Measurements from ENCODE around the gene TSPAN18.

Gene TSPAN18

DNA sequence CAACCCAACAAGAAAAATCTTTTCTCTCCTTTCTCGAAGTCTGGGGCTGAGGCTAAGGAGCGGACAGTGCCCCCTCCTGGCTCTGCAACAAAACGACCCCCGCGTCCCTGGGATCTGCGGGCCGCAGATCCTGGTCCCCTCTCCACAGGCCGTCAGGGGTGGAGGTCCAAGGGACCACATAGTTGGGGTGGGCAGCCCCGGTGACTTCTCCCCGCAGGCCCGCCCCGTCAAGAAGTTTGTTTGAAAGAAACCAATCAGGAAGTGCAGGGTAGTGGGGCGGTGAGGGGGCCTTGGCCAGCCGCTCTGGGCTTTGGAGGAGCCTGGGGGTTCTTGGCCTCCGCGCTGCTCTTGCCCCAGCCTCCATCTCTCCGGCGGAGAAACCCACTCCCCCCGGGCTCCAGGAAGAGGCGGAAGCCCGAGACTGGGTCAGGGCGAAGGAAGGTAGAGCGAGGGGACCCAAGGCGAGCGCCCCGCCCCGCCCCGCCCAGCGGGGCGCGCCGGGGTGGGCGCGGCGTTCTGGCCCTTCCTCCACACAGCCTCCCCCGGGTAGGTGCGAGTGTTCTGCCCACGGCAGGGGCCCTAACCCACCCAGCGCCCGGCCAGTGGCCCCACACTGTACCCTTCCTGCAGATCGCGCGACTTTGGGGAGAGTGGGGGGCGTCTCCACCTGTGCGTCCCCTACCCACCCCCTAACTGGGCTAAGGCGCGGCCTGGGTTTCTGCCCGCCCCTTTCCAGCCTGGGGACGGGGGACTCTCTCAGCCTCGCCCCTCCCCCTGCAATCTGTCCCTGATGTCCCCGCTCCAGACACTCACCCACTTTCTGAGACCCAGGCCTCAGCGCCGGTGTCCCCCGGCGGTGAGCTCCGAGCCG lies 222.6 kb downstream of the TSPAN18 start:
- DNase-seq, result no peak

- DNase-seq, result no peak
Observed at GRCh38 chr11:44950031-44950624, 223.4 kb downstream of the TSPAN18 start.

GRCh38 chr11:44950625-44951476 lies 224.1 kb downstream of the TSPAN18 start, which contains the start of gene TP53I11:
TSS of gene TP53I11 (minus strand) at chr11:44950883. CDS start at chr11:44938335, 12,548 bp downstream.
- no peak for DNase-seq

DNA sequence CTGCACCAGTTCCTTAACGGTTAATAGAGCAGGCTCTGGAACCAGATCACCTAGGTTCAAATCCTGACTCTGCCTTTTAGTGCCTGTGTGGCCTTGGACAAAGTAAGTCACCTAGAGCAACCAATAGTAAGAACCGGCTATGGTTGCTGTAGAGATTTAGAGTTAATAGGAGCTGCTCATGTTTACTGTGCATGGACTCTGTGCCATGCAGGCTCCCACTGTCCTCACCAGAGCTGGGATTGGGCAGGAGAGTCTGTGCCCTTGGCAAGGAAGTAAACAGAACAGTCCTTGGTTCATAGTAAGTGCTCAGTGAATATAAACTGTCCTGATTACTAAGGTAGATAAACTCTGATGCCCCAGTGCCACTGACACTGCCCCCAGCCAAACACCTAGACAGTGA lies 225.3 kb downstream of the TSPAN18 start:
- DNase-seq, result no peak

GRCh38 chr11:44952500-44953260 lies 225.9 kb downstream of the TSPAN18 start:
- DNase-seq, result no peak

GRCh38 chr11:44954051-44954906 lies 227.5 kb downstream of the TSPAN18 start:
- DNase-seq, result no peak

DNA sequence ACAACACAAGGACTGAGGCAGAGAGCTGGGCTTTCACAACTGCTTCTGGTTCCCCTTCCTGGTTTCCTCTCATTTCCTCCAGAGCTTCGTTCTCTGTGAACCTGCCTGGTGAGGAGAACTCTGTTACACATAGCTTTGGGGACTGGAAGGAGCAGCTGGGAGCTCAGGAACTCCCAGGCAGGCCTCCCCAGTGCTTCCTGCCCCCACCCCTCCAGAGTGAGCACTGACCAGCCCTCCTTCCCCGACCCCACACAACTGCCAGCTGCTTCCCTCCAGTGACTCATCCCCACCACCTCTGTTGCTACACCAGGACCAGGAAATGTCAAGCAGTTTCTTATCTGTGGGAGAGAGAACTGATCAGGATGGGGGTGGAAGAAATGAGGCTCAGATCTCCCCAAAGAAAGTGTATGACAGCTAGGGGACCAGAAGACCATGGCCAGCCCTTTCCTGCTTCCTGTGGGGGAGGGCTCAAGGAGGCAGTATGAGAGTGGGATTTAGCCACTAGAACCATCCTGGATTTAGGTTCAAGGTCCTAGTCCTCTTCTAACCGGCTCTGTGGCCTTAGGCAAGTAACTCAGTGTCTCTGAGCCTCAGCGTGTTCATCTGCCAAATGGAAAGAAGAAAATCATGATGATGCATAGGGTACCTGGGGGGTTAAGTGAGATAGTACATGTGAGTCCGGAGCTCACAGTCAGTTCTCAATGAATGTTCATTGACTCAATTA lies 228.4 kb downstream of the TSPAN18 start:
- DNase-seq, result peak; percentile 65

GRCh38 chr11:44957040-44957515 lies 230.3 kb downstream of the TSPAN18 start:
- no peak for DNase-seq

DNA sequence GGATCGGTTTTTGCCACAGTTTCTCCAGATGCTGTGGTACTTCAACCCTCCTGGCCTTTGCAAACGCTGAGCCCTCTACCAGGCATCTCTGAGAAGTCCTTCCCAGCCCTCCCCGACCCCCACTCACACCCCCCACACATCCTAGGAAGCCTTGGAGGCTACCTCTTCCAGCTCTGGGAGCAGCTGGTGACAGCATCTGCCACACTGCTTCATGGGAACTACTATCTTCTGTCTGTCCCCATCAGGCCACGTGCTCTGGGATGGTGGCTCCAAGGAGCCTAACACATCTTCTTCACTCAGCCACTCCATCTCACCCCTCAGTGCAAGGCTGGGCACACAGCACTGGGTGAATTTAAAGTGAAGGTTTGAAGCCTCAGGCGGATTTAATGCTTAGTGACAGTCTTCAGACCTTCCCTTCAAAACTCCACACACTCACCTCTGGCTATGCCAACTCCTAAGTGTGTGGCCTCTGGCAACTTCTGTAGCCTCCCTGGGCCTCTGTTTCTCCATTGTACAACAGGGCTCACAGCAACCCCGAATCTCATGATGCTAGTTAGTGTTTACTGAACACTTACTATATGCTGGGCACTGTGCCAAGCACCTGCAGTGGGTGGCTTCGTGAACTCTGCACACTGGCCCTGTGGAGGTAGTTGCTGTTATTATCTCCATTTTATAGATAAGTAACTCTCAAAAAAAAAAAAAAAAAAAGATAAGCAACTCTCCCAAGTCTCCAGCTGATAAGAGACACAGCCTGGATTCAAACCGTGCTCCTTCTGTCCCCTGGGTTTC lies 231.2 kb downstream of the TSPAN18 start:
- DNase-seq, result no peak

- no peak for DNase-seq
Observed at GRCh38 chr11:44959064-44959463, 232.3 kb downstream of the TSPAN18 start.

DNA sequence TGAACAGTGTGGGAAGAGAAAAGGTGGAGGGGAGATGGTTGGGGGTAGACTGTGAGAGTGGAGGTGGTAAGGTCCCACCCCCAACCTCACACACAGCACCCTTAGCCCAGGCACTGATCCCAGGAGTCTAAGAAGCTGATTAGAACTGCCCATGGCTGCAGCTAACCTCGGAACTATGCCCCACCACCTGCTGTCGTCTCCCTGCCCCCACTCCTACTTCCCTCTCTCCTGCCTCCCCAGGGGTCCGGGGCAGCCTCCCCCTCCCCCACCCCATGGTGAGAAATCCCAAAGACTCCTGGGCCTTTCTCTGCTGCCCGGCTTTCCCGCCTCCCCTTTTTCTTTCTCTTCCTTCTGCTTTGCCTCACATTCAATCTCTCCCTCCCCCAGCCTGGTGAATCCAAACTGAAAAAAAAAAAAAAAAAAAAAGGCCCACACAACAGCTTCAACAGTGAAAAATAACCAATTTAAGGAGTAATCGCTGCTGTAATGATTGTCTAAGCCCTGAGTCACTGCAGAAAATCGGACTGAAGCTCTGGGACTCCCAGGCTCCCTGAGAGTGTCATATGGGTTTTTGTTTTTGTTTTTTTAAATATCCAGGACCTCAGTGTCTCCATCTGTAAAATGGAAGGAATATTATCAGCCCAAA lies 233.6 kb downstream of the TSPAN18 start:
- no peak for DNase-seq

DNA sequence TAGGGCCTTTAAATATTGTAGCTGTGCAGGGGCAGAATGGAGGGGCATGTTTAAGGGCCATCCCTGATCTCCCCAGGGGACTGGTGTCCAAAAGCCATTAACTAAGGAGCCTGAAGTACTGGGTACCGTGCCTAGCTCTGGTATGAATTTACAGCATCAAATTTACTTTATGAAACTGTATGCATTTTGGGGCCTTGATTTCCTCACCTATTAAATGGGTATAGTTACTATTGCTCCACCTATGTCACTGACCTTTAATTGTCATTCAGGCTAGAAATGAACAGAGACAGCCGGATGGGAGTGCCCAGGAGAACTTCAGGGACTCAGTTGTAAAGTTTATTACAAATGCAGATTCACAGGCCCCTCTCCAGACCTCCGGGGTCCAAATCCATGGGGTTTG lies 235.7 kb downstream of the TSPAN18 start:
- DNase-seq, result no peak

- DNase-seq, result no peak
Observed at GRCh38 chr11:44963136-44963535, 236.4 kb downstream of the TSPAN18 start.

GRCh38 chr11:44963948-44964347 lies 237.2 kb downstream of the TSPAN18 start:
- DNase-seq, result no peak

DNA sequence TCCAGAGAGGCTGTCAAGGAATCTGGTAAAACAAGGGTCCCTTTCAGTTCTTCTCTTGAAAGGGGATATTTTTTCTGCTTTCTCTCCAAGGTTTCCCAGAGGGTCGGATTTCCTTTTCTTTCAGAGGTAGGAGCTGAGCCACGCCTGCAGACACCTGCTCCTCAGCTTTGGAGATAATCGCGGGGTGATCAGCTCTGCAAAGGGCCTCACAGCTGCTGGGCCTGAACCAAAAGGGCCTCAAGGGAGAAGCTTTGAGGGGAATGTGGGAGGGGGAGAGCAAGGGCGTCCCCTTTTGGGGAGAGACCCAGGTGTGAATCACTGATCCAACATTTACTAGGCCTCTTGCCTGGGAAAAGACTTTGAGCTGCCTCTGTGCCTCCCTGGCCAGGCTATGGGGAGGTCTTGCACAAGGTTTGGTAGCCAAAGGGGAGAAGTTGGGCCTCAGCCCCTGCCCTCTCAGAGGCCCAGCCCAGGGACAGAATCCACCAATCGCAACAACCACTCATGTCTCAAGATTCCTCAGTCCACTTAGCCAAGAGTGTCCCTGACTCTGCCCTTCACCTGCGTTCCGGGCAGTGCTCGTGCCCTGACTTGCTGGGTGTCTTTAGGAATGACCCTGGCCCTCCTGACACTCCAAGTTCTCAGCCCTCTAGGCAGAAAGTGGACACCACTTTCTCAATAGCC lies 237.9 kb downstream of the TSPAN18 start:
- no peak for DNase-seq

GRCh38 chr11:44966694-44967093 lies 239.9 kb downstream of the TSPAN18 start:
- no peak for DNase-seq

DNA sequence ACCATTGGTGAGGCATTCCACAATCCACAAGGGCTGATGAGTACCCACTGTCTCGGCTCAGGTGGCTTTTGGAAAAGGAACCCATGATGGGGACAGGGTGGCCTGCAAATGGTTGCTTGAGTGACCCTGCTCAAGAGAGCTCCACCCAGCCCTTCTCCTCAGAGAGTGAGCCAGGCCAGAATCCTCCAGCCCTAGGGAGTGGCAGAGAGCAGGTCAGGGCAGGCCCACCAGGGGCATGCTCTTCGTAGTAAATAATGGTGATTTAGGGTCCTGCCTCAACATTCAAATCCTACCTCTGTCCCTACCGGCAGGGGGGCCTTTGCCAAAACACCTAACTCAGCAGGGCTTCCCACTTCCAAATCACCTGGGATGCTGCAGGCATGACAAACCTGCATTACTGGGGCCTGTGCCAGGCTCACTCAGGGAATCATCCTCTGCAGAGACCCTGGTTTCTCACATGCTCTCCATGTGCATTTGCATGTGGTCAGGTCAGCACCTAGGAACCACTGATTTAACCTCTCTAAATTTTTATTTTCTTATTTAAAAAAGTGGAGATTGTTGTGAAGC lies 241.3 kb downstream of the TSPAN18 start:
- no peak for DNase-seq

DNA sequence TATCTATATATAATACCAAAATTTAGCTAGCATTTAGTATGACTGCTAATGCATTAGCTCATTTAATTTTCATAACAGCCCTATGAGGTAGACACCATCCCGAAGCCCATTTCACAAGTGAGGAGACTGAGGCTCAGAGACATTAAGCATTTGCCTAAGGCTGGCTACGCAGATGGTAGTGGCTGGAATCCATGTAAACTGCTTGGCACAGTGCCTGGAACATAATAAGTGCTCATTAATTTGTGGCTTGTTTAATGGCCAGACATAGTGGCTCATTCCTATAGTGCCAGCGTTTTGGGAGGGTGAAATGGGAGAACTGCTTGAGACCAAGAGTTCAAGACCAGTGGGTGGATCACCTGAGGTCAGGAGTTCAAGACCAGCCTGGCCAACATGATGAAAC lies 241.7 kb downstream of the TSPAN18 start:
- no peak for DNase-seq
